SU-DHL-6 (cell line): ENCODE data around the gene PCDHGA12.

ENCODE experiments used
- EZH2phosphoT487 ChIP-seq: fragments of 200-600 bp; sonication (generic), shearing (Covaris generic); conservative IDR thresholded peaks from 2 replicates; pipeline ENCODE4 v1.6.1; 2018; ENCODE audit warnings: mild to moderate bottlenecking, antibody characterized with exemption, low read length, moderate library complexity, mixed read lengths
- TF ChIP-seq, protein P1 (sequence below): fragments of 200-600 bp; sonication (generic); IDR thresholded peaks from one replicate; pipeline ENCODE4 v1.5.1; 2017; ENCODE audit warnings: antibody characterized with exemption, mild to moderate bottlenecking, low read length, moderate library complexity; ENCODE audit not compliant: insufficient read depth, poor library complexity, severe bottlenecking

DNA sequence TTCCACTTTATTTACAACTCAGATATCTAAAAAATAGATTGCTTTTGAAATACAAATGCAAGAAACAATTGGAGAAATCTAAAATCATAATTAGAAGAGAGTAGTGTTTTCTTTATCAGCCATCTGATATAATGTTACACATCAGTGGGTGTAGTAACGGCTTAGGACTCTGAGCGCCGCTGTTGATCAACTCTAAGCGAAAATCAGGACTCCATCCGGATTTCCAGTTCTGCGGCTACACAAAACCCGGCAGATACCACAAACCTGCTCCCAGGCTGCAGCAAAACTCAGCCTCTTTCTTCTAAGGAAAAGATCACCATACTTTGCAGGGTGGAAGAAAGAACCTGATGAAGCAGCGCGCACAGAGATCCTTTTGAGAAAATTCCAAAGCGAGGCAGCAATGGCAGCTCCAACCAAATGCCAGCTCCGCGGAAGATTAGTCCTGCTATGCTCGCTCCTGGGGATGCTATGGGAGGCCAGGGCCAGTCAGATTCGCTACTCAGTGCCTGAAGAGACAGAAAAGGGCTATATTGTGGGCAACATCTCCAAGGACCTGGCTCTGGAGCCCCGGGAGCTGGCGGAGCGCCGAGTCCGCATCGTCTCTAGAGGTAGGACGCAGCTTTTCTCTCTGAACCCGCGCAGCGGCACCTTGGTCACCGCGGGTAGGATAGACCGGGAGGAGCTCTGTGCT is 27.6 kb upstream of the PCDHGA12 start, which contains the start of gene PCDHGA9:
- TF ChIP-seq, protein P1, sequence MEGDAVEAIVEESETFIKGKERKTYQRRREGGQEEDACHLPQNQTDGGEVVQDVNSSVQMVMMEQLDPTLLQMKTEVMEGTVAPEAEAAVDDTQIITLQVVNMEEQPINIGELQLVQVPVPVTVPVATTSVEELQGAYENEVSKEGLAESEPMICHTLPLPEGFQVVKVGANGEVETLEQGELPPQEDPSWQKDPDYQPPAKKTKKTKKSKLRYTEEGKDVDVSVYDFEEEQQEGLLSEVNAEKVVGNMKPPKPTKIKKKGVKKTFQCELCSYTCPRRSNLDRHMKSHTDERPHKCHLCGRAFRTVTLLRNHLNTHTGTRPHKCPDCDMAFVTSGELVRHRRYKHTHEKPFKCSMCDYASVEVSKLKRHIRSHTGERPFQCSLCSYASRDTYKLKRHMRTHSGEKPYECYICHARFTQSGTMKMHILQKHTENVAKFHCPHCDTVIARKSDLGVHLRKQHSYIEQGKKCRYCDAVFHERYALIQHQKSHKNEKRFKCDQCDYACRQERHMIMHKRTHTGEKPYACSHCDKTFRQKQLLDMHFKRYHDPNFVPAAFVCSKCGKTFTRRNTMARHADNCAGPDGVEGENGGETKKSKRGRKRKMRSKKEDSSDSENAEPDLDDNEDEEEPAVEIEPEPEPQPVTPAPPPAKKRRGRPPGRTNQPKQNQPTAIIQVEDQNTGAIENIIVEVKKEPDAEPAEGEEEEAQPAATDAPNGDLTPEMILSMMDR, result no peak
- TF ChIP-seq EZH2phosphoT487, result no peak
